ENCODE measurements around the gene KNDC1.
"Not testable (repeated sequence)": the region's sequence is repeated elsewhere in the genome, so short reads cannot be mapped to it uniquely, and the experiment has no call there.

DNA sequence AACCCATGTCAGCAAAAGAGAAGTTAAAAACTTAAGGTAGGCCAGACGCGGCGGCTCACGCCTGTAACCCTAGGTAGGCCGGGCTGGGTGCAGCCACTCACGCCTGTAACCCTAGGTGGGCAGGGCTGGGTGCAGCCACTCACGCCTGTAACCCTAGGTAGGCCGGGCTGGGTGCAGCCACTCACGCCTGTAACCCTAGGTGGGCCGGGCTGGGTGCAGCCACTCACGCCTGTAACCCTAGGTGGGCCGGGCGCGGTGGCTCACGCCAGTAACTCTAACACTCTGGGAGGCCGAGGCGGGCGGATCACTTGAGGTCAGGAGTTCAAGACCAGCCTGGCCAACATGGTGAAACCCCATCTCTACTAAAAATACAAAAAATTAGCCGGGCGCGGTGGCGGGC is 61.7 kb downstream of the KNDC1 start:
- not testable (repeated sequence) for TF ChIP-seq CTCF, POLR2A (IDR thresholded peaks at IDR 0.05)
